Lower lobe of right lung (tissue), 2 donors: Measurements from ENCODE around the gene GAL3ST2. TPM values are rescaled to one million over a fixed set of nuclear protein-coding genes. Genes with fewer than 3 reads are reported as not detected.
A peak's percentile ranks its signal among the peaks of the same experiment; 100 is the strongest.

Experiments
- ATAC-seq, 2 donors: fragments of 200-7000 bp; cut with Tn5 transposase; one replicate each; pipeline ENCODE4 v1.9.1; 2020 to 2022; ENCODE audit warnings: mild to moderate bottlenecking in 2 of 2, moderate library complexity in 2 of 2
- DNase-seq: peaks from one replicate; pipeline ENCODE4 v3.0.0-alpha.2; 2020
- H3K27ac ChIP-seq: fragments of 200-600 bp; one replicate; pipeline ENCODE4 v1.8.0; 2022
- H3K27me3 ChIP-seq: fragments of 200-600 bp; one replicate; pipeline ENCODE4 v1.8.0; 2022; ENCODE audit warnings: low read depth
- H3K36me3 ChIP-seq: fragments of 200-600 bp; one replicate; pipeline ENCODE4 v1.8.0; 2022; ENCODE audit warnings: mild to moderate bottlenecking
- H3K4me1 ChIP-seq: fragments of 200-600 bp; one replicate; pipeline ENCODE4 v1.8.0; 2022
- H3K4me3 ChIP-seq: fragments of 200-600 bp; one replicate; pipeline ENCODE4 v1.8.0; 2022; ENCODE audit warnings: mild to moderate bottlenecking
- H3K9me3 ChIP-seq: fragments of 200-600 bp; one replicate; pipeline ENCODE4 v1.8.0; 2022
- intact Hi-C: fragments of 100-400 bp; cut with DNase I; formaldehyde crosslinking; loops from one replicate; pipeline ENCODE4 v1.11.0; 2022
- long read RNA-seq: library from polyadenylated mRNA; unstranded; transcript quantifications from one replicate; pipeline ENCODE4 v2.0.0, GENCODE V29; 2021
- total RNA-seq: library from RNA; stranded (reverse); fragmentation: NEBNext Ultra II Directional; extraction: Animal tissue kit (Norgen Biotek cat#: 25700); gene quantifications from one replicate; pipeline ENCODE4 v1.2.1, GENCODE V29; 2021
- TF ChIP-seq, protein P1 (sequence below): fragments of 200-600 bp; IDR thresholded peaks from one replicate; pipeline ENCODE4 v1.8.0; 2022; ENCODE audit warnings: antibody characterized with exemption, mild to moderate bottlenecking
- donor health status: DM: no; HTN: yes; CAD: no; lungs with severe emphysema.

The GAL3ST2 gene
- total RNA-seq: not detected
- long read RNA-seq: 0 reads

DNA sequence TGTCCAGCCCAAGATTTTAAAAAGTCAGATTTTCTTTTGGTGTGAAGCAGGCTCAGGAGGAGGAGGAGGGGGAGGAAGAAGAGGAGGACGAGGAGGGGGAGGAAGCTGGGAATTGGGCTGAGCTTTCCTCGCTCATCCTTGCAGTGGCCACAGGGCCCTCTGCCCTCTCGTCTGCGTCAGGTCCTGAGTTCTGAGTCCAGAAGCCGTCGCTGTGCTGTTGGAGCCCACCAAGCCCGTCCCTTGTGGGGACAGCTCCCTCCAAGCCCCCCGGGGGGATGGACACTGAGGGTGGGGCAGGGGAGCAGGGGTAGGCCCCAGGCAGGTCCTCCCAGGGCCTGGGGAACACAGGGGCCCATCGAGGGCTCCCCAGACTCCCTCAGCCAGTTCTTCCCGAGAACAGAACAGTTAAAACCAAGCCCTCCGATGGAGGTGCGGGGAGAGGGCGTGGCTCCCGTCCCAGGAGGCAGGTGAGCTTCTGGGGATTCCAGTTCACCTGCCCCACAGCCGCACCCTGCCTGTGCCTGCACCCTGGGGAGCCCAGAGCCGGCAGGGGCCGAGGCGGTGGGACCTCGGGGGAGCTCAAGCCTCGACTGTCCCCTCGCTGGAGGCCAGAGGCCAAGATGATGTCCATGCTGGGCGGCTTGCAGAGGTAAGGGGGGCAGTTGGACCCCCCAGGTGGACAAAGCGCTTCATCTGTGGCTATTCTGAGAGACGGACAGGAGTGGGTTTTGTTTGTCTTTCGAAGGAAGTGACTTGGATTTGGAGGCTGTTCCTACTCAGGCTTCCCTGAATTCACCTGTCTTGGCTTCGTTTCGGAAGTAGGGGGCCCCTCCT, at the start of gene GAL3ST2:
Gene GAL3ST2 (plus strand): TSS at position 487 of the 834 bp plus-strand sequence. CDS start 134 bp downstream, at position 621.
- Histone ChIP-seq H3K4me3 (no peak within 1 kb of the TSS), H3K9me3 (no peaks in the 10 kb centered on the region), H3K36me3 (no peaks in the 10 kb centered on the region), H3K27ac (no peak within 1 kb of the TSS), H3K4me1 (peaks cover 5% of the 10 kb centered on the region), H3K27me3 (peaks cover 41% of the 10 kb centered on the region)
- TF ChIP-seq, protein P1, sequence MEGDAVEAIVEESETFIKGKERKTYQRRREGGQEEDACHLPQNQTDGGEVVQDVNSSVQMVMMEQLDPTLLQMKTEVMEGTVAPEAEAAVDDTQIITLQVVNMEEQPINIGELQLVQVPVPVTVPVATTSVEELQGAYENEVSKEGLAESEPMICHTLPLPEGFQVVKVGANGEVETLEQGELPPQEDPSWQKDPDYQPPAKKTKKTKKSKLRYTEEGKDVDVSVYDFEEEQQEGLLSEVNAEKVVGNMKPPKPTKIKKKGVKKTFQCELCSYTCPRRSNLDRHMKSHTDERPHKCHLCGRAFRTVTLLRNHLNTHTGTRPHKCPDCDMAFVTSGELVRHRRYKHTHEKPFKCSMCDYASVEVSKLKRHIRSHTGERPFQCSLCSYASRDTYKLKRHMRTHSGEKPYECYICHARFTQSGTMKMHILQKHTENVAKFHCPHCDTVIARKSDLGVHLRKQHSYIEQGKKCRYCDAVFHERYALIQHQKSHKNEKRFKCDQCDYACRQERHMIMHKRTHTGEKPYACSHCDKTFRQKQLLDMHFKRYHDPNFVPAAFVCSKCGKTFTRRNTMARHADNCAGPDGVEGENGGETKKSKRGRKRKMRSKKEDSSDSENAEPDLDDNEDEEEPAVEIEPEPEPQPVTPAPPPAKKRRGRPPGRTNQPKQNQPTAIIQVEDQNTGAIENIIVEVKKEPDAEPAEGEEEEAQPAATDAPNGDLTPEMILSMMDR: no peak
- no peak for ATAC-seq
- no peak for DNase-seq
- intact Hi-C loops: no loop called here

DNA sequence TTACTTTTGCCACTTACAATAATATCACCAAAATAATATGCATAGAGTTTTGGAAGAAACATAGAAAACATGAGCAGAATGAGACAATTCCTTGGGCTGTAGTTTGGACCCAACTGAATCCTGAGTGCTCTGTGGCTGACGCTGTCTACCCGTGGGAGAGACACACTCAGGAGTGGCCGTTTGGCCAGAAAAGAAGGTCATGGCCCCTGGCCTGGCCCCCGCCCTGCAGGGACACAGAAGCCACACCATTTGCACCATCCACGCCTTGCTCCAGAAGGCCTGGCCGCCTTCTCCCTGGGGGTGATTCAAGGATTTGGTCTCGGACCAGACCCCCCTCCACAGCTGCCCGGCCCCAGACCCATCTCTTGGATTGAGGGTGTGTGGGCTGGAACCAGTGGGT, 48.6 kb upstream of the GAL3ST2 start:
- ATAC-seq: no peak
- intact Hi-C loops: no loop called here
- TF ChIP-seq, protein P1: no peak
- no peaks in the 10 kb centered on the region for H3K27me3 ChIP-seq
- peaks cover 24% of the 10 kb centered on the region for H3K36me3 ChIP-seq
- H3K4me1 ChIP-seq: peaks cover 1% of the 10 kb centered on the region
- no peaks in the 10 kb centered on the region for H3K9me3 ChIP-seq
- DNase-seq: no peak
- no peak overlapping the region for H3K4me3 ChIP-seq
- H3K27ac ChIP-seq: no peak overlapping the region

DNA sequence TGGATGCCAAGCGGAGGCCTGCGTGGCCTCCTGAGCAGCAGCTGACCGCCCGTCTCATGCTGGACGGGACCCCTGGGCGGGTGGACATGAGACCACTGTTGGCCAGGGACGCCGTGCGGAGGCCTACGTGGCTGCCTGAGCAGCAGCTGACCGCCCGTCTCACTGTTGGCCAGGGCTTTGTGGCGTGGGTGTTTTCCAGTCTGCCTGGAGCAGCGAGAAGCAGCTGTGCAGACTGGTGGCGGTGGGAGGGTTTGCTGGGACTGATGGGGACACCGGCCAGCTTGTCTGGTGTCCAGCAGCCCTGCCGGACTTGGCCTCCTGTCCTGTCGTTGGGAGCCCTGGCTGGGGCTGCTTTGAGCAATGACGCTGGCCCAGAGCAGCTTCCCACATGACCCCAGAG, 48.0 kb upstream of the GAL3ST2 start:
- TF ChIP-seq, protein P1: no peak
- DNase-seq (peak; percentile 41), ATAC-seq (no peak)
- H3K4me1 ChIP-seq: peaks cover 3% of the 10 kb centered on the region
- H3K36me3 ChIP-seq: peaks cover 18% of the 10 kb centered on the region
- intact Hi-C loops: no loop called here
- H3K4me3 ChIP-seq: no peak overlapping the region
- no peak overlapping the region for H3K27ac ChIP-seq
- H3K27me3 ChIP-seq: no peaks in the 10 kb centered on the region
- no peaks in the 10 kb centered on the region for H3K9me3 ChIP-seq

DNA sequence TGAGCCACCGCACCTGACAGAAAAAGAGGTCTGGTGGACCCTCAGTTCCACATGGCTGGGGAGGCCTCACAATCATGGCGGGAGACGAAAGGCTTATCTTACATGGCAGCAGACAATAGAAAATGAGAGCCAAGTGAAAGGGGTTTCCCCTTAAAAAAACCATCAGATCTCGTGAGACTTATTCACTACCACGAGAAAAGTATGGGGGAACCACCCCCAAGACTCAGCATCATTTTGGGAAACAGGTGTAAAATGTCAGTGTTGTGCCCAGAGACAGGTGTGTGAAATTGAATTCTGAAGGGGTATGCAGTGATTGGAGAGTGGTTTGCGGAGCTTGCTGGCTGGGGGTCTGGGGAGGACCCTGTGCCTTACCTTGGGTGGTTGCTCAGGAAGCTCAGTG, 46.8 kb upstream of the GAL3ST2 start:
- intact Hi-C loops: no loop called here
- H3K4me3 ChIP-seq: no peak overlapping the region
- H3K27ac ChIP-seq: no peak overlapping the region
- H3K36me3 ChIP-seq: peaks cover 7% of the 10 kb centered on the region
- no peak for DNase-seq
- H3K4me1 ChIP-seq: peaks cover 9% of the 10 kb centered on the region
- H3K27me3 ChIP-seq: no peaks in the 10 kb centered on the region
- ATAC-seq: no peak
- no peaks in the 10 kb centered on the region for H3K9me3 ChIP-seq
- TF ChIP-seq, protein P1: no peak

DNA sequence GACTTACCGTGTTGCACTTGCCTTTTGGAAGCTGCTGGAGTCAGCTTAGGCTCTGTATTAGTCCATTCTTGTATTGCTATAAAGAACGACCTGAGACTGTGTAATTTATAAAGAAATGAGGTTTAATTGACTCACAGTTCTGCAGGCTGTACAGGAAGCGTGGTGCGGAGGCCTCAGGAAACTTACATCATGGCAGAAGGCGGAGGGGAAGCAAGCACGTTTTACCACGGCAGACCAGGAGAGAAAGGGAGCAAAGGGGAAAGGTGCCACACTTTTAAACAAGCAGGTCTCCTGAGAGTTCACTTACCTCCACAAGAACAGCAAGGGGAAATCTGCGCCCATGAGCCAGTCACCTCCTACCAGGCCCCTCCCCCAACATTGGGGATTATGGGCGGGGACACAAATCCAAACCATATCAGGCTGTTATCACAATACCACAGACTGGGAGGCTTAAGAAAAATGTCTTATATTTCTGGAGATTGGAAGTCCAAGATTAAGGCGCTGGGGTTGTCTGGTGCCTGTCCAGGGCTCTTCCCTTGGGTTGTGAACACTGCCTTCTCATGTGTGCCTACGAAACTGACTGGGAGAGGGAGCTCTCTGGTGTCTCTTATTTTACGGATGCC, 45.8 kb upstream of the GAL3ST2 start:
- Histone ChIP-seq H3K9me3 (no peaks in the 10 kb centered on the region), H3K27ac (no peak overlapping the region), H3K4me3 (no peak overlapping the region), H3K36me3 (peaks cover 4% of the 10 kb centered on the region), H3K27me3 (no peaks in the 10 kb centered on the region), H3K4me1 (peaks cover 16% of the 10 kb centered on the region)
- DNase-seq: no peak
- intact Hi-C loops: no loop called here
- TF ChIP-seq, protein P1: no peak
- ATAC-seq: no peak
